ENCODE measurements around the gene MICAL1.

Gene MICAL1

DNA sequence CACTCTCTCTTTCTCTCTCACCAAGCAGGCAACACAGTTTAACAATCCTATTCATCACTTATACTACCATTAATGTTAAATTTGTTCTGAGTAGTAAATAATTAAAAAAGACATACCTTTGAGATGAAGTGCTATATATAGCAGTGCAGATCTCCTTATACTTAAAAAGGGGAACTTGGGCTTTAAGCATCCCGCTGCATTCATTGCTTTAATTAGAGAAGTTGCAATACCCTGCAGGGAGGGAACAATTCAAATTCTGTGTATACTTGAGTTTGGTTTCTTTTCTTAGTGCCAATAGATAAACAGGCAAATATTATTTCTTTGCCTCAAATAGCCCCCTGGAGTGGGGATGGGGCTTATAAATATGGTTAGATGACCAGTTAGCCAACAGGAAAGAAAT is 38.3 kb upstream of the MICAL1 start:
- Histone ChIP-seq H3K4me1 (ENCODE audit: low read length) (peaks cover 17% of the 10 kb centered on the region), H4K20me1 (ENCODE audit: insufficient read depth, low read length) (no peaks in the 10 kb centered on the region), H3K9me3 (replicated peaks; ENCODE audit: insufficient read depth, low read length) (no peaks in the 10 kb centered on the region), H3K9ac (ENCODE audit: low read length) (no peak overlapping the region), H3K36me3 (replicated peaks; ENCODE audit: insufficient read depth, low read length) (no peaks in the 10 kb centered on the region), H3K27me3 (replicated peaks; ENCODE audit: insufficient read depth, low read length) (no peaks in the 10 kb centered on the region), H3K4me2 (ENCODE audit: low read depth, low read length) (no peak overlapping the region), H3K9me2 (replicated peaks; ENCODE audit: insufficient read depth, low read length) (no peaks in the 10 kb centered on the region), H3K27ac (ENCODE audit: low read length) (no peak overlapping the region), H3K4me3 (ENCODE audit: low read length) (no peak overlapping the region), H3F3A (ENCODE audit: insufficient read depth, low read length) (0 out of 2 replicates have a peak, but pooled peaks cover 4% of the 10 kb centered on the region), H2AFZ (ENCODE audit: low read length) (no peak overlapping the region), H3K79me2 (ENCODE audit: low read length) (no peaks in the 10 kb centered on the region)
- no peak for DNase-seq
- TF ChIP-seq EZH2 (optimal IDR thresholded peaks at IDR 0.05; ENCODE audit: low read depth, low read length) = no peak
- TF ChIP-seq, protein P1, sequence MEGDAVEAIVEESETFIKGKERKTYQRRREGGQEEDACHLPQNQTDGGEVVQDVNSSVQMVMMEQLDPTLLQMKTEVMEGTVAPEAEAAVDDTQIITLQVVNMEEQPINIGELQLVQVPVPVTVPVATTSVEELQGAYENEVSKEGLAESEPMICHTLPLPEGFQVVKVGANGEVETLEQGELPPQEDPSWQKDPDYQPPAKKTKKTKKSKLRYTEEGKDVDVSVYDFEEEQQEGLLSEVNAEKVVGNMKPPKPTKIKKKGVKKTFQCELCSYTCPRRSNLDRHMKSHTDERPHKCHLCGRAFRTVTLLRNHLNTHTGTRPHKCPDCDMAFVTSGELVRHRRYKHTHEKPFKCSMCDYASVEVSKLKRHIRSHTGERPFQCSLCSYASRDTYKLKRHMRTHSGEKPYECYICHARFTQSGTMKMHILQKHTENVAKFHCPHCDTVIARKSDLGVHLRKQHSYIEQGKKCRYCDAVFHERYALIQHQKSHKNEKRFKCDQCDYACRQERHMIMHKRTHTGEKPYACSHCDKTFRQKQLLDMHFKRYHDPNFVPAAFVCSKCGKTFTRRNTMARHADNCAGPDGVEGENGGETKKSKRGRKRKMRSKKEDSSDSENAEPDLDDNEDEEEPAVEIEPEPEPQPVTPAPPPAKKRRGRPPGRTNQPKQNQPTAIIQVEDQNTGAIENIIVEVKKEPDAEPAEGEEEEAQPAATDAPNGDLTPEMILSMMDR (IDR thresholded peaks at IDR 0.05; ENCODE audit: low read length) = no peak
- no peak for TF ChIP-seq EZH2phosphoT487 (IDR thresholded peaks at IDR 0.05; ENCODE audit: low read length)

GRCh38 chr6:109491207-109491938 is 35.8 kb upstream of the MICAL1 start:
- Histone ChIP-seq H3K4me2 (ENCODE audit: low read depth, low read length) (peak overlapping the region; percentile 18), H3K9me2 (replicated peaks; ENCODE audit: insufficient read depth, low read length) (no peaks in the 10 kb centered on the region), H4K20me1 (ENCODE audit: insufficient read depth, low read length) (no peaks in the 10 kb centered on the region), H3K79me2 (ENCODE audit: low read length) (no peaks in the 10 kb centered on the region), H3K4me3 (ENCODE audit: low read length) (no peak overlapping the region), H3K27ac (ENCODE audit: low read length) (peak overlapping the region; percentile 14; the same call in 1 of the 2 replicates), H3F3A (ENCODE audit: insufficient read depth, low read length) (0 out of 2 replicates have a peak, but pooled peaks cover 4% of the 10 kb centered on the region), H3K36me3 (replicated peaks; ENCODE audit: insufficient read depth, low read length) (no peaks in the 10 kb centered on the region), H3K4me1 (ENCODE audit: low read length) (peaks cover 17% of the 10 kb centered on the region), H3K27me3 (replicated peaks; ENCODE audit: insufficient read depth, low read length) (no peaks in the 10 kb centered on the region), H3K9me3 (replicated peaks; ENCODE audit: insufficient read depth, low read length) (no peaks in the 10 kb centered on the region), H3K9ac (ENCODE audit: low read length) (no peak overlapping the region), H2AFZ (ENCODE audit: low read length) (peak overlapping the region; percentile 7)
- peak; percentile 61 for DNase-seq
- TF ChIP-seq EZH2phosphoT487 (IDR thresholded peaks at IDR 0.05; ENCODE audit: low read length) (no peak), EZH2 (optimal IDR thresholded peaks at IDR 0.05; ENCODE audit: low read depth, low read length) (no peak)
- TF ChIP-seq, protein P1 (IDR thresholded peaks at IDR 0.05; ENCODE audit: low read length) = no peak

DNA sequence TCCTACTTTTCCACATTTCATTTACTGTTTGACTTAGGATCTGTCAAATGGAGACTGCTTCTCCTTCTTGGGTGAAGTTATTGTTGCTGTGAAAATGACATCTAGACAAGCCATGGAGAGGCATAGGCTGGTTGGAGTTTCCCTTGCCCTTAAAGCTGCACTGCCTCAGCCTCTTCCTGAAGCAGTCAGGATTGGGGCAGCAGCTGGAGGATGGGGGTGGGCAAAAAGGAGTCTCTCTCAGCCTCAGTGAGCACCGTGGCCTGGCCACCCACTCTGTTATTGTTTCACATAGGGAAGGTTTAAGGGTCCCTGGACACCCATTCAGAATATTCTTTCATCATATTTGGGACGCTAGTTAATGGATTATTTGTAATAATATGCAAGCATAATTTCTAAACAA is 35.1 kb upstream of the MICAL1 start:
- Histone ChIP-seq H3K79me2 (ENCODE audit: low read length) (no peaks in the 10 kb centered on the region), H3K27ac (ENCODE audit: low read length) (peak overlapping the region; percentile 14; the same call in 1 of the 2 replicates), H3K4me3 (ENCODE audit: low read length) (no peak overlapping the region), H3K9me3 (replicated peaks; ENCODE audit: insufficient read depth, low read length) (no peaks in the 10 kb centered on the region), H3K4me2 (ENCODE audit: low read depth, low read length) (peak overlapping the region; percentile 18), H3K36me3 (replicated peaks; ENCODE audit: insufficient read depth, low read length) (no peaks in the 10 kb centered on the region), H4K20me1 (ENCODE audit: insufficient read depth, low read length) (no peaks in the 10 kb centered on the region), H2AFZ (ENCODE audit: low read length) (peak overlapping the region; percentile 7; the same call in 1 of the 2 replicates), H3K27me3 (replicated peaks; ENCODE audit: insufficient read depth, low read length) (no peaks in the 10 kb centered on the region), H3F3A (ENCODE audit: insufficient read depth, low read length) (0 out of 2 replicates have a peak, but pooled peaks cover 4% of the 10 kb centered on the region), H3K9me2 (replicated peaks; ENCODE audit: insufficient read depth, low read length) (no peaks in the 10 kb centered on the region), H3K4me1 (ENCODE audit: low read length) (peaks cover 17% of the 10 kb centered on the region), H3K9ac (ENCODE audit: low read length) (no peak overlapping the region)
- DNase-seq = no peak
- TF ChIP-seq, protein P1 (IDR thresholded peaks at IDR 0.05; ENCODE audit: low read length) = no peak

Data from MM.1S (cell line).